Testis (tissue), 2 donors: ENCODE data around the gene MPZL3.

Source experiments
- POLR2A ChIP-seq: fragments of 450-650 bp; IDR thresholded peaks from one replicate; pipeline ENCODE4 v1.6.1; 2017; ENCODE audit warnings: antibody characterized with exemption, mild to moderate bottlenecking, moderate library complexity
- TF ChIP-seq, protein P1 (sequence below), 3 experiments: fragments of 450-650 bp in 2 of 3; fragments of 200-600 bp in 1 of 3; sonication (generic) in 1 of 3; IDR thresholded peaks; one replicate each; pipeline ENCODE4 v1.5.1; 2016 to 2019; ENCODE audit warnings: antibody characterized with exemption in 3 of 3, mild to moderate bottlenecking in 2 of 3, moderate library complexity in 1 of 3

DNA sequence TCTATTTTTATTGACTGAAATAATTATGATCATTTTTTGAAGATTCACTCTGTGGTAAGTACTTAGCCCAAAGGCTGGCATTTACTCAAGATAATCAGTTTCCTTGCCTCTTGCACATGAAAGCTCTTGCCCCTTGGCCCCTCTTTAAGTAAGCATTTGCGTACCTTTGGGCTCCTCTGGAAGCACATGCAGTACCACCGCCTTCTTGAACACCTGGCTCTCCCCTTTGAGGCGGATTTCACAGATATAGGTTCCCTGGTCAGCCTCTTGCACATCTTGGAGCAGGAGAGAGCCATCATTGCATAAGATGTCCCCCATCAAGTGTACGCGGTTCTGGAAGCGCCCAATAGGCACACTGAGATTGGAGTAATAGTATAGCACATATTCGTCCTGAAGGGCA, 41.8 kb downstream of the MPZL3 start:
- TF ChIP-seq, protein P1, sequence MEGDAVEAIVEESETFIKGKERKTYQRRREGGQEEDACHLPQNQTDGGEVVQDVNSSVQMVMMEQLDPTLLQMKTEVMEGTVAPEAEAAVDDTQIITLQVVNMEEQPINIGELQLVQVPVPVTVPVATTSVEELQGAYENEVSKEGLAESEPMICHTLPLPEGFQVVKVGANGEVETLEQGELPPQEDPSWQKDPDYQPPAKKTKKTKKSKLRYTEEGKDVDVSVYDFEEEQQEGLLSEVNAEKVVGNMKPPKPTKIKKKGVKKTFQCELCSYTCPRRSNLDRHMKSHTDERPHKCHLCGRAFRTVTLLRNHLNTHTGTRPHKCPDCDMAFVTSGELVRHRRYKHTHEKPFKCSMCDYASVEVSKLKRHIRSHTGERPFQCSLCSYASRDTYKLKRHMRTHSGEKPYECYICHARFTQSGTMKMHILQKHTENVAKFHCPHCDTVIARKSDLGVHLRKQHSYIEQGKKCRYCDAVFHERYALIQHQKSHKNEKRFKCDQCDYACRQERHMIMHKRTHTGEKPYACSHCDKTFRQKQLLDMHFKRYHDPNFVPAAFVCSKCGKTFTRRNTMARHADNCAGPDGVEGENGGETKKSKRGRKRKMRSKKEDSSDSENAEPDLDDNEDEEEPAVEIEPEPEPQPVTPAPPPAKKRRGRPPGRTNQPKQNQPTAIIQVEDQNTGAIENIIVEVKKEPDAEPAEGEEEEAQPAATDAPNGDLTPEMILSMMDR (IDR thresholded peaks at IDR 0.05), result no peak
- TF ChIP-seq POLR2A, result no peak
